Prostate gland (tissue), 2 donors: ENCODE data around the gene MSRB3.

Experiments used
- CTCF ChIP-seq, 4 experiments: fragments of 200-600 bp in 2 of 4; fragments of 450-650 bp in 2 of 4; sonication (generic) in 2 of 4; IDR thresholded peaks; 1 replicate in 3 of 4; 2 replicates in 1 of 4; pipeline ENCODE4 v1.5.1; 2016 to 2019; ENCODE audit warnings: antibody characterized with exemption in 4 of 4, mild to moderate bottlenecking in 2 of 4, moderate library complexity in 2 of 4
- POLR2A ChIP-seq: fragments of 450-650 bp; IDR thresholded peaks from one replicate; pipeline ENCODE4 v1.6.1; 2016; ENCODE audit warnings: antibody characterized with exemption, mild to moderate bottlenecking
- POLR2AphosphoS5 ChIP-seq: sonication (generic); formaldehyde crosslinking; IDR thresholded peaks from one replicate; pipeline ENCODE4 v1.6.1; 2017; ENCODE audit warnings: antibody characterized with exemption

GRCh38 chr12:65238609-65239008, 39.9 kb upstream of the MSRB3 start:
- TF ChIP-seq CTCF (IDR thresholded peaks at IDR 0.05), result no peak
- no peak for TF ChIP-seq POLR2AphosphoS5
- no peak for TF ChIP-seq POLR2A
